Hepatocyte (in vitro differentiated cells): Measurements from ENCODE around the gene SFRP5.

Source experiments
- EZH2 ChIP-seq: fragments of 200-600 bp; sonication (generic); IDR thresholded peaks from 2 replicates; pipeline ENCODE4 v1.6.1; 2016; ENCODE audit warnings: antibody characterized with exemption, mild to moderate bottlenecking, borderline replicate concordance
- EZH2phosphoT487 ChIP-seq: fragments of 200-600 bp; sonication (generic); IDR thresholded peaks from one replicate; pipeline ENCODE4 v1.6.1; 2018; ENCODE audit warnings: antibody characterized with exemption, mild to moderate bottlenecking, low read depth, moderate library complexity; ENCODE audit not compliant: unreplicated experiment, severe bottlenecking
- TF ChIP-seq, protein P1 (sequence below): fragments of 200-600 bp; sonication (generic); IDR thresholded peaks from 2 replicates; pipeline ENCODE4 v1.5.1; 2016; ENCODE audit warnings: antibody characterized with exemption, mild to moderate bottlenecking; ENCODE audit not compliant: poor library complexity

GRCh38 chr10:97811958-97812357 lies 40.2 kb upstream of the SFRP5 start:
- TF ChIP-seq, protein P1, sequence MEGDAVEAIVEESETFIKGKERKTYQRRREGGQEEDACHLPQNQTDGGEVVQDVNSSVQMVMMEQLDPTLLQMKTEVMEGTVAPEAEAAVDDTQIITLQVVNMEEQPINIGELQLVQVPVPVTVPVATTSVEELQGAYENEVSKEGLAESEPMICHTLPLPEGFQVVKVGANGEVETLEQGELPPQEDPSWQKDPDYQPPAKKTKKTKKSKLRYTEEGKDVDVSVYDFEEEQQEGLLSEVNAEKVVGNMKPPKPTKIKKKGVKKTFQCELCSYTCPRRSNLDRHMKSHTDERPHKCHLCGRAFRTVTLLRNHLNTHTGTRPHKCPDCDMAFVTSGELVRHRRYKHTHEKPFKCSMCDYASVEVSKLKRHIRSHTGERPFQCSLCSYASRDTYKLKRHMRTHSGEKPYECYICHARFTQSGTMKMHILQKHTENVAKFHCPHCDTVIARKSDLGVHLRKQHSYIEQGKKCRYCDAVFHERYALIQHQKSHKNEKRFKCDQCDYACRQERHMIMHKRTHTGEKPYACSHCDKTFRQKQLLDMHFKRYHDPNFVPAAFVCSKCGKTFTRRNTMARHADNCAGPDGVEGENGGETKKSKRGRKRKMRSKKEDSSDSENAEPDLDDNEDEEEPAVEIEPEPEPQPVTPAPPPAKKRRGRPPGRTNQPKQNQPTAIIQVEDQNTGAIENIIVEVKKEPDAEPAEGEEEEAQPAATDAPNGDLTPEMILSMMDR: no peak
- TF ChIP-seq EZH2 (no peak), EZH2phosphoT487 (no peak)
